Measurements from ENCODE around the gene PRICKLE4.
"Not testable (repeated sequence)": the region's sequence is repeated elsewhere in the genome, so short reads cannot be mapped to it uniquely, and the experiment has no call there.

Gene PRICKLE4

DNA sequence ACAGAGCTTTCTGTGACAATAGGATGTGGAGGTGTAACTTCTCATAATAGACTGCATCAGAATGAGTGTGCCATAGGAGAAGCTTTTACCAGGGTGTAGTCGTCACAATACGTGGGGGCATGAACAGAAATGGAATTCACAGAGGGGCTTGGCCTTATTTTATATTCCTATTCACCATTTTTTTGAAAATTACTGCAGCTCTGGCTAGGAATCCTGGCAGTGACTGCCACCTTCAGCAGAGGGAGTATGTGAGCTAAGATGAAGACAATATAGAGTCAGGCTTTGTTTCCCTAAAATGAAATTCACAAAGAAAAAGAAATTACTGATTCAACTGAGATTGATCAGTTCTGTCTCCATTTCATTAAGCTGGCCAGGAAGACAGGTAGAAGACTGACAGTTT, 20.8 kb downstream of the PRICKLE4 start:
- no peak for DNase-seq

GRCh38 chr6:41805830-41806774, 25.5 kb downstream of the PRICKLE4 start:
- no peak for DNase-seq

DNA sequence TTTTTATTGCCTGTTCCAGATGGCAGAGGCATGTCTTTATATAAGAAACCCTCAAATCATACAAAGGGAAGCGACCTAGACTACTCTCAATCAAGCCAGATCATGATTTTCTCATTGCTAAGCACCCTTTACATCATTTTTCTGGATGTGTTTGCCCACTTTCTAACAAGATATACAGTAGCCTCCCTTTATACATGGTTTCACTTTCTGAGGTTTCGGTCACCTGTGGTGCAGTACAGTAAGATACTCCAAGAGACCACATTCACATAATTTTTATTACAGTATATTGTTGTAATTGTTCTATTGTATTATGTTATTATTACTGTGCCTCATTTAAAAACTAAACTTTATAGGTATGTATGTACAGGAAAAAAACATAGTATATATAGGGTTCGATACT, 30.5 kb downstream of the PRICKLE4 start:
- no peak for DNase-seq

GRCh38 chr6:41811946-41812345, 31.4 kb downstream of the PRICKLE4 start:
- not testable (repeated sequence) for DNase-seq

- no peak for DNase-seq
Observed at GRCh38 chr6:41813469-41813868, 32.9 kb downstream of the PRICKLE4 start.

- no peak for DNase-seq
Observed at GRCh38 chr6:41813956-41814355, 33.4 kb downstream of the PRICKLE4 start.

DNA sequence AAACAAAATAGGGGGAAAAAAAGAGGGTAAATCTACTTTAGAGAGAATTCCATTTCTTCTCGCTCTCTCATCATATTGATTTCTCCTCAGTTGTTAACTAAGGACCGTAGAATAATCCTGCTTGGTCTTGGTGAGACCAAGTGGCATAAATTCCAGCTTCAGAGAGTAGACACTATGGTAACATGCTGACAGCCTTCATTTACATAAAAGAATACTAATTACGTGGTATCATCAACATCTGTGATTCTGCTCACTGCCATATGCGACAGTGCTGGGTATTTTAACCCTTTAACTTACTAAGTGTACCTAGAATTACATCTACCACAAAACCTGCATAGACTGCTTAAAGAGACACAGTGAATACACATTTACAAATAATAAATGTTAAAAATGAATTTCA, 34.0 kb downstream of the PRICKLE4 start:
- no peak for DNase-seq

DNA sequence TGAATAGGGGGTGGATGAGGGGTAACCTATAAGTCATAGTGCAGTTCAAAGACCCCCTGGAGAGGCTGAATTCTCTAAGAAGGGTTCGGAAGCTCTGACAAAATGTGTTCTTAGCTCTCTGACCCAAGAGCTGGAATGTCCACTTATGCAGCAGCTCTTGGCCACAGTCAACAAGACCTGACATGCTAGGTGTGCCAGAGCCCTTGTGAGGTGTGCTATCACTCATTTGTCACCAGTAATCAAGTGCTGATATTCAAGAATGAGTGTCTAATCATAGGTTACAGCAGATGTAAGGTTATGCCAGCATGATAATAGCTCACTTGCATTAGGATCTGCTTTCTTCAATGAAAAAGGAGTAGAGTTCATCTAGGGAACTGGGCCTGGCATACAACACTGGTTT, 35.0 kb downstream of the PRICKLE4 start:
- no peak for DNase-seq

DNA sequence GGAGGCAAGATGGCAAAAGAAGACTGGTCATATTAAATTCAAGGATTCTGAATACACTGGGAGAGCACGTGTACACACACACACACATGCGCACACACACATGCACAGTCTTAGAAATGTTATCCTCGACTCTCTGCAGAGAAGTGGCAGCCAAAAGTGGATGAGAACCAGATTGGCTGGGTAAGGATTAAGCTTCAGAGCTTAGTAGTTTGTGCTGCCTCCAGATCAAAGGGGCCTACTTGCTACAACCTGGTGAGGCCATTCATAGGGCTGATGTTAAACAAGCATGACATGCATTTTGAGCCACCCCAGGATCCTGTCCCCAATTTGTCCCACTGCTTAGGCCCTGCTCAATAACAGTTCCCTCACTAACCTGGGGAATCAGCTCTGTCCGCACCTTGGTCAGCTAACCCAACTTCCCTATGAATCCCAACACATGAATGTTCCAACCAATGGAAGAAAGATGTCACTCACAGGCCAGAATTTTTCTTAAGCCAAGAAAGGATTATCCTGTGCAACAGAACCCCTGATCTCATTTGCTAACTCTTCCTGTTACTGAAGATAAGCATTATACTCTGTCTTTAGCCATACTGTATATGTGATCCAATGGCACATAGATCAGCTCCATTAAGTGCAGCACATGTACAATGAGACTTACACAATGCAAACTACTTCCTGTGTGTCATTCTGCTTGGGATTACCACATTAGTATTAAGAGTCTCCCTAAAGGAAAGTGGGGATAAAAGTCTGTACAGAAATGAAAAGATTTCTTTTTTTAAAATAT, 37.9 kb downstream of the PRICKLE4 start:
- no peak for DNase-seq

DNA sequence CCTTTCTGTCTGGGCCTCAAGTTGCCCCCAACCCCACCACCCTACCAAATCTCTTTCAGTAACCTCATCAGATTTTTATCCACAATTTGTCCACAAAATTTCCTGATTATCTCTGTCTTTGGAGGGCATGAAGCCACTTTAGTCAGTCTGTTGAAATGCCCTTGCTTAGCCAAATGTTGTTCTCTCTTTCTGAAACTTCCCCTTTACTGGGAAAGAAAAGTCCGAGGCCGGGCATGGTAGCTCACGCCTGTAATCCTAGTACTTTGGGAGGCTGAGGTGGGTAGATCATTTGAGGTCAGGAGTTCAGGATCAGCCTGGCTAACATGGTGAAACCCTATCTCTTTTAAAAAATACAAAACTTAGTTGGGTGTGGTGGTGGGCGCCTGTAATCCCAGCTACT, 40.7 kb downstream of the PRICKLE4 start:
- DNase-seq: no peak

DNA sequence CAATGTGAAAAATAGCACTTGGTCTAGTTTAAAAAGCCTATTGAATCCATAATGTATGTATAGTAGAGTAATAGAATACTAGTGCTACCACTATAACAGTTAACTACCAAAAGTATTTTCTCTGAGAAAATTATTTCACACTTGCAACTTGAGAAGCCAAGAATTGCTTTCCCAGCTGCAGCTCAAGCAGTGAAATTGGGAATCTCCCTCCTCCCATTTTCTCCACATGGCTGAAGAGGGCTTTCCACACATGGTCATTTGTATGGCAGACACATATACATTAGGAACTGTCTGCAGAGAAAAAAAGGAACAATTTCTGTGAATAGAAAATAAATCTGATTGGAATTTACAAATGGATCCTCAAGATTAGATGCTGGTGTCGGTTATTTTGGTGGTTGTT, 41.4 kb downstream of the PRICKLE4 start:
- DNase-seq: no peak

DNA sequence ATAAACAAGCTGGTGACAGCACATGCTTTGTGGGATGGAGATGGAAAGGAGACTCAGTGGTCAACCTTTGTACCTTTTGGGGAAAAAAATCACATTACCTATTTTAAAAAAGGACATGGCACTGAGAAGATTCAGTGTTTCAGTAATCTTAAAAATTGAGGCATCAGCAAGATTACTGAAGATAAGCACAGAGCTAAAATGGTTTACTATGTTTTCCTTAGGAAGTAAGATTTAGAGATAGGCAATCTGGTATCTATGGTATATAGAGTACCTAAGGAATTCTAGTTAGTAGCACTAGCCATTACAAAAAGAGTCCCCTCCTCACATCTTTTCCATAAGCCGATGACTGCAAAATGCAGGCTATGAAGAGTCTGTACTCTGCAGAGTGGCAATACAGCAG, 42.6 kb downstream of the PRICKLE4 start:
- DNase-seq: no peak

DNA sequence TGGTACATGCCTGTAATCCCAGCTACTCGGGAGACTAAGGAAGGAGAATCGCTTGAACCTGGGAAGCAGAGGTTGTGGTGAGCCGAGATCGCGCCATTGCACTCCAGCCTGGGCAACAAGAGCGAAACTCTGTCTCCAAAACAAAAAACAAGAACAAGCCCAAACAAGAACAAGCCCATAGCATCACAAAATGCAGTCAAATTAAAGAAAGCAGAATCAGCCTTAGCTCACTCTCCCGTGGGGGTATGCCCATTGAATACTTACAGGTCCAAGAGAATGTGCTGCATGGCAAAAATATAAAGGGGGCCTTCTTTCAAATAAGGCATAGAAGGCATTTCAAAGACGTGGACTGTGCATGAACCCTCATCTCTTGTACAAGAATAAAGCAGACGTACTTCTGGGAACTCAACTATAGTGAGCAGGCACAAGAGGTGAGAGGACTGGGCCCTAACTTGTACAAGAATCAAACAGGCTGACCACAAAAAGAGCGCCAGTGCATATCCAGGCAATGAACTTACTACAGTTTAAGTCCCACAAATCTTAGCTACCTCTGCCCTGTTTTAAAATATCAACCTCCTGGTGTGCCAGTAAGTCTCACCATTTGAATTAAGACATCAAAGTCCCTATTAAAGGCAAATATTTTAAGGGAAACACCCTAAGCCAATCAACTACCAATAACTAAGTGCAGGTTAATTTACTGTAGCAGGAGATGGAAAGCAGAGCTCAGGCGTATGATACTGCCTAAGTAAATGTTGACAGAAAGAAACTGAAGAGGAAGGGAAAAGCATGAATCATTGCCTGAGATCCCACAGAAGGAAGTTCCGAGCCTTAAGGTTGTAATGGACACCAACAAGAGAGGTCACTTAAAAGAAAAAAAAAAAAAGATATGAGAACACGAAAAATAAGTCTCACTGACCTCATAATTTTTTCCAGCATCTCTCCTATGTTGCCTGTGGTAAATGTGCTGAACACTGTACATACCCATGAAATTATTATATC, 44.3 kb downstream of the PRICKLE4 start:
- DNase-seq: no peak

DNA sequence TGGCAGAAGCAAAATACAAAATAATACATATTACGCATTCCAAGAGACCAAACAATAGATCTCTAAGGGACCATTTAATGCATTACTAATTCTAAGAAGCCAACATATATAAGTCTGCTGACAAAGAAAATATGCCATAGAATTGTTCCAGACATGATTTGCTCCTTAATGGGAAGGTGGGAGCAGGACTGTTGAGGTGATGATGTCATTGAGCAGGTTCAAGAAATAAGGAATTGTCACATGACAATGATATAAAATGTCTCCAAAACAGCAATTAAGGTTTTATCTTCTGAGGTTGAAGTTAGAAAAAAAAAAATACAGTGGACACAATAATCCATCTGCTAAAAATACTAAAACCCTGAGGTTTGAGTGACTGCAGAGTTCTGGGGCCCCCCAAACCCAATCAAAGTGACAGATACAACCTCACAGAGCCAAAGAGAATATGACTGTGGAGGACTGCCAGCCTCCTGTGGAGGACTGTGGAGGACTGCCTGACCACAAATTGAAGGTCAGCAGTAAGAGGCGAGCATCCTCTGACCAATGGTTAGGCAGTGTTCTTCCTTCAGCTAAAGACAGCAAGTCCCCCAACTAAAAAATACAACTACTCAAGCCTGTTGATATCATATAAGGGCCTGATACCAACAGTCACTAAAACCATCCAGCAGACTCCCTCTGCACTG, 45.9 kb downstream of the PRICKLE4 start:
- DNase-seq: no peak

- DNase-seq: no peak
Observed at GRCh38 chr6:41832263-41832662, 51.7 kb downstream of the PRICKLE4 start.

GRCh38 chr6:41836022-41836659, 55.6 kb downstream of the PRICKLE4 start:
- no peak for DNase-seq

- no peak for DNase-seq
Observed at GRCh38 chr6:41836660-41837052, 56.1 kb downstream of the PRICKLE4 start.

All from activated T-cell treated with anti-CD3 and anti-CD28 coated beads, Interleukin-2, amount 50 U/mL, for 48 hours (primary cell).